GM18909 (cell line): Measurements from ENCODE around the gene CALCB.

Experiments used
- ATAC-seq: cut with Tn5 transposase; IDR thresholded peaks from one replicate; pipeline ENCODE4 v1.9.1; 2021; ENCODE audit warnings: mild to moderate bottlenecking; ENCODE audit not compliant: unreplicated experiment, poor library complexity

The CALCB gene

DNA sequence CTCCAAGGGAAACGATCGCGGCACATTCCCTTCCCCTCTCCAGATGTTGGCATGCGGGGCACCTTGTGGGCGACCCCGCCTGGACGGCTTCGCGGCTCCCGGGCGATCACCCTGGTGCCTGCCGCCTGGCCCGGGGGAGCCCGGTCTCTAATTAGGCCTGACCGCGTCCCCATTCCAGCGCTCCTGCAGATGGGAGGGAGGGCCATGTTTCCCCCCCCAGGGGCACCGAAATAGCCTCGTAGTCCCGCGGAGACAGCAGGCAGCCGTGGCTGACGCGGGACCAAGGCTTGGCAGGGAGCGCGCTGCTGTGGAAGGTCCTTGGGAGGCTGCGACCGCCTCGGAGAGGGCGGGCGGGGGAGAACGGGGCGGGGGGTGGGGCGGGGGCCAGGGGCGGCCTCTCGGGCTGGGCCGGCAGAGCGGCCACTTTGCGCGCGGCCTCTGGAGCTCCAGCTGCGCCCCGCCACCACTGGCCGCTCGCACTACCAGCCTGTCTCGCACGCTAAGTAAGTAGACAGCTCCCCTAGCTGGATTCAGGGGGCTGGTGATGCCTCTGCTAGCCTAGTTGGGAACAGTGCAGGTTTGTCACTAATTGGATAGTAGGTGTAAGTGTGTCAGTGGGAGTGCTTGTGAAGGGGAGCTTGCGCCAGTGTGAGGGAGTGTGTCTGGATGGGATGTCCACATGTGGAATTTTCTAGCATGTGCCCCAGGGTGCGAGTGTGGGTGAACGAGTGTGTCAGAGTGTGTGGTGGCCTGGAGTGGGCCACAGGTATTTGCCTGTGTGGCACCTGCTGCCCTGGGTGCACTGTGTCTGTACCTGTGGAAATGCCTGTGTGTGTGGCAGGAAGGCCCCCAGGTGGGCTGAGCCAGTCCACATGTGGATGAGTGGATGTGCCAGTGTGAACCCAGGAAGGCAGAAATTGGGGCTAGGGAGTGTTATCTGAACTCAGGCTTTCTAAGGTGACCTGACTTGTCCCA, 41.4 kb downstream of the CALCB start, which contains the start of gene INSC:
TSS of gene INSC (plus strand) at position 423 of the 975 bp plus-strand sequence. CDS start 34,252 bp downstream, outside the sequence.
- no peak for ATAC-seq

DNA sequence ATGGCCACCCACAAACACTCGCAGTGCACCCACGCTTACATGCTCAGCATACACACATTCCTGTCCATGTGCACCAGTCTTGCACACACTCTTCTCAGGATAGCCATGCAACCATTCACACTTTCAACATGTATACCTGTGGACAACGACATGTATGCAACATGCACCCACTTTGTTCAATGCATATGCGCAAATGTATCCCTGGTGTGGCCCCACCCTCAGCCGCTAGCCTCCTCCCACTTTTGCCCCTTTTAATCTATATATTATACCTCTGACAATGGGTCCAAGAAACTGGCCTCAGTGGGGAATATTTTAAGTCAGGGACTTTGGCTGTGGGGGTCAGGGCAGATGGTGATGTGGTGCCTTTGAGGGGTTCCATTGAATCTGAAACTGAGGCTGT, 42.3 kb downstream of the CALCB start:
- ATAC-seq: no peak

DNA sequence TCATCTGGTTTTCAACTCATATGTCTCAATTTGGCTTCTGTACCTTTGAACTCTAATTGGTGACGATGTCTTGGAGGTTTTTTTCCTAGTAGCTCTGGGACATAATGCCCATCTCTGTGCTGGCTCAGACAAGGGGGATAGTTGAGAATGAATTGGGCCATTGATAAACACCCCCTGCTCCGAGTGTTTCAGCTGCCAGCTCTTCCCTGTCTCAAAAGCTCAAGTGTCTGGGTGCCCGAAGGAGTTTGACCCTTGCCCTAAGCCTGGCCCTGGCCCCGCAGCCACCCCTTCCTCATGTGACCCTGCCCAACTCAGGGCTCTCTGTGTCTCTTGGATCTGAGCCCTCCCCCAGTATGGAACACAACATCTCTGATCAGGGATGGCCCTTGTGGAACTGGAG, 44.4 kb downstream of the CALCB start:
- ATAC-seq: no peak

DNA sequence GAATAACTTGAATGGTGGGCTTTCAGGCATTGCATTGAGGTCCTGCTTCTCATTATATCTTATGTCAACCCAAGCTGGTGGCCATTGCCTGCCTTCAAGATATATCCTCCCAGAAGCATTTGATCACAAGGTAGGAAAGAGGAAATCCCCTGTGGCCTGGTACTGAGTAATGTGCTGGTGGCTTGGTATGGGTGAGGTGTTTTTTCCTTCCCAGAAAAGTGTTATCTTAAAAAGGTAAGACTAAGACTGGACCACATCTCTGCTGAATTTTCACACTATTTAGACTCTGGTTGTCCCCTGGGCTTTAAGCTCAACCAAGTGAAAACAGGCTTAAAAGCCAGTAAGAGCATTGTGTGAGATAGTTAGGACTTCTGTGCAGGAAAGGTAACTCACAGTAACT, 45.0 kb downstream of the CALCB start:
- peak; percentile 32 for ATAC-seq

DNA sequence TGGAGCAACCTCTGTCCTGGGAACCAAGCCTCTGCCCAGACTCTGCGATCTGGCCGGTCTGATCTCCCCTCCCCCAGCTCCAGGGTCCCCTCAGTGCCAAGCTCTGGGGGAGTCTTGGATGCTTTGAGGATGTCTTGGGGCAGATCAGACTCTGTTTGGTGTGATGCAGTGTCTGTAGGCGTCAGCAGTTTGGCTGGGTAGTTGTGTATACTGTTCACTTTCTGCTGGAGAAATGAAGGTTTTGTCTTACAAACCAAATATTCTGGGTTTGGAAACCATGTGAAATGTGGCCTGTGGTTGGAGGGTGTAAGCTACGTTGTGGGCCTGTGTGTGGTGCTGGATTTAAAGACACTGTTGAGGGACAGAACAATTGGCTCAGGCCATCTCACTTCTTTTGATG, 46.0 kb downstream of the CALCB start:
- ATAC-seq: no peak

DNA sequence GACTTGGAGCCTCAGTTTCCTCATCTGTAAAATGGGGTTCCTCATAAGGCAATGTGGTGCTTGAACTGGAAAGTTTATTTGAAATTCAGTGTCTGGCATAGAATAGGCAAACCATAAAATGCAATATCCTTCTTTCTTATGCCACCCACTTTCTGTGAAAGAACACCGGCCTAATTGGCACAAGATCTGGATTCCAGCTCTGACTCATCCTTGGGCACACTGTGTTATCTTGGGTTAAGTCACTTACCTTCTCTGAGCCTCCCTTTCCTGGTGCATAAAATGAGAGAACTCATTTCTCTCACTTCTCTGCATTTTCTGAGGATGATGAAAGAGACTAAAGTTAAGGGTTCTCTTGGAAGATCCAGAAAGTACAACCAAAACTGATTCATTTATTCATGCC, 46.4 kb downstream of the CALCB start:
- no peak for ATAC-seq

DNA sequence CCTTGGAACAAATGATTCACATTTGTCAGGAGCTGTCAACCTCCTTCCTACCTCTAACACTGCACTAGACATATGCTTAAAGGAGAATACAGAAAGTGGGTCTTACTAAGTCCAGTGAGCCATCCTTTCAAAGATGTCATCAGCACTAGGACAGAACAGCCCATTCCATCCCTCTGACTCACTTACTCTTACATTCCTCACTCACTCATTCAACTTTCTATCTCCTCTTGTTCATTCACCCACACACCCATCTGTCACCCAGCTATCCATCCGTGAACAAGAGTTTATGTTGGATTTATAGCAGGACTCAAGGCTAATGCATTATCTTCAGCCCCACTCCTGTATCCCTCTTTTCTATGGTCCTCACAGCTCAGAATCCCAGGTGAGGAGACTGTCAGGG, 50.5 kb downstream of the CALCB start:
- no peak for ATAC-seq

DNA sequence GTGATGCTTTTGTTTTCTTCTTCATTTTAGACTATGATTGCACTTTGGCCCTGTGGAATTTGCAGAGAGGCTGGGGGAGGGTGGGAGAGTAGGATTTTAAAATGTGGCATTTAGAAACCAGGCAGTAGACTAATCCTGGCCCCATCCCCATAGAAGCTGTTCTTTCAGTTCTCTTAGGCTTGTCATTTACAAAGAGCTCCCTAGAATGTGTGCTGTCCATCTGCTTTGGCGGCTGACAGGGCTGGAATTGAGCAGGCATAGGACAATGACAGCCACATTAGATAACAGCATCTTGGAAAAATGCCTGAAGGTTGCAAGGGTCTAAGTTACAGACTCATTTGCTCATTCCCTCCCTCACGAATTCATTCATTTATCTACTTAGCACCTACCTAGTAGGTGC, 51.1 kb downstream of the CALCB start:
- no peak for ATAC-seq

DNA sequence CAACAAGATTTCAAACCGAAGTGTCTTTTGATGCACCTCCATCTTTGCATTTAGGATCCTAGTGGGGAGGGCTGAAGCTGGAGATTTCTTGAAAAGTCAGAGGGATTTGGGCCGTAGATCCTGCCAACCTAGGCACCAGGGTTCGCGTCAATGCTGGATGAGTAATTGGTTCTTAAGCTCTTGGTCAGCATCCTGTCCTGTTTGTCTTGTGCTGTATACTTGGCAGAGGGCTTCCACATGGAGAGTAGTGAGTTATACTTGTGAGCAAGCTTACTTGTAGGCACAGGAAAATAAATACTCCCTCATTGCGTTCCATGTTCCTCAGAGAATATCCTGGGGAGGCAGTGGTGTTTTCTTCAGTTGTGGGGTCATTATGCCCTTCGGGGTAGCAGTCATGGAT, 53.9 kb downstream of the CALCB start:
- ATAC-seq: no peak
